Measurements from ENCODE around the gene DDX4.

The DDX4 gene

GRCh38 chr5:55856516-55857246 is 118.8 kb downstream of the DDX4 start:
- CTCF ChIA-PET: no interaction called here
- TF ChIP-seq SUZ12 (IDR thresholded peaks at IDR 0.05): no peak
- no peak for TF ChIP-seq TARDBP (IDR thresholded peaks at IDR 0.05)
- no peak for TF ChIP-seq ELF4 (IDR thresholded peaks at IDR 0.05)
- TF ChIP-seq HDGF (IDR thresholded peaks at IDR 0.05; ENCODE audit: borderline replicate concordance): no peak
- TF ChIP-seq LEF1 (IDR thresholded peaks at IDR 0.05; ENCODE audit: borderline replicate concordance): no peak
- TF ChIP-seq BHLHE40 (IDR thresholded peaks at IDR 0.05; ENCODE audit: borderline replicate concordance): no peak
- TF ChIP-seq NFRKB (IDR thresholded peaks at IDR 0.05): no peak
- no peak for TF ChIP-seq ARNT (IDR thresholded peaks at IDR 0.05)
- TF ChIP-seq ZNF384 (IDR thresholded peaks at IDR 0.05): no peak
- TF ChIP-seq FOXM1 (IDR thresholded peaks at IDR 0.05; ENCODE audit: borderline replicate concordance): no peak
- POLR2A ChIA-PET: no interaction called here
- no peak for DNase-seq (ENCODE audit: extremely low spot score)

- CTCF ChIA-PET: no interaction called here
- DNase-seq (ENCODE audit: extremely low spot score): no peak
- TF ChIP-seq L3MBTL2 (conservative IDR thresholded peaks at IDR 0.05): no peak
- no peak for TF ChIP-seq BHLHE40 (IDR thresholded peaks at IDR 0.05; ENCODE audit: borderline replicate concordance)
- no peak for TF ChIP-seq NFRKB (IDR thresholded peaks at IDR 0.05)
- TF ChIP-seq SUZ12 (IDR thresholded peaks at IDR 0.05): no peak
- TF ChIP-seq, protein P1, sequence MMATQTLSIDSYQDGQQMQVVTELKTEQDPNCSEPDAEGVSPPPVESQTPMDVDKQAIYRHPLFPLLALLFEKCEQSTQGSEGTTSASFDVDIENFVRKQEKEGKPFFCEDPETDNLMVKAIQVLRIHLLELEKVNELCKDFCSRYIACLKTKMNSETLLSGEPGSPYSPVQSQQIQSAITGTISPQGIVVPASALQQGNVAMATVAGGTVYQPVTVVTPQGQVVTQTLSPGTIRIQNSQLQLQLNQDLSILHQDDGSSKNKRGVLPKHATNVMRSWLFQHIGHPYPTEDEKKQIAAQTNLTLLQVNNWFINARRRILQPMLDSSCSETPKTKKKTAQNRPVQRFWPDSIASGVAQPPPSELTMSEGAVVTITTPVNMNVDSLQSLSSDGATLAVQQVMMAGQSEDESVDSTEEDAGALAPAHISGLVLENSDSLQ (IDR thresholded peaks at IDR 0.05): no peak
- TF ChIP-seq CTBP1 (IDR thresholded peaks at IDR 0.05; ENCODE audit: borderline replicate concordance): no peak
- no peak for TF ChIP-seq FOXA1 (IDR thresholded peaks at IDR 0.05)
- TF ChIP-seq FOXK2 (IDR thresholded peaks at IDR 0.05): no peak
- TF ChIP-seq HDGF (IDR thresholded peaks at IDR 0.05; ENCODE audit: borderline replicate concordance): no peak
- TF ChIP-seq ELF4 (IDR thresholded peaks at IDR 0.05): no peak
- no peak for TF ChIP-seq ZNF384 (IDR thresholded peaks at IDR 0.05)
- TF ChIP-seq TARDBP (IDR thresholded peaks at IDR 0.05): no peak
- TF ChIP-seq ARNT (IDR thresholded peaks at IDR 0.05): no peak
- no peak for TF ChIP-seq LEF1 (IDR thresholded peaks at IDR 0.05; ENCODE audit: borderline replicate concordance)
- no peak for TF ChIP-seq SP1 (IDR thresholded peaks at IDR 0.05)
- TF ChIP-seq FOXM1 (IDR thresholded peaks at IDR 0.05; ENCODE audit: borderline replicate concordance): no peak
- POLR2A ChIA-PET: no interaction called here
Measured at GRCh38 chr5:55857247-55857640, 119.4 kb downstream of the DDX4 start.

- CTCF ChIA-PET: no interaction called here
Measured at GRCh38 chr5:55858104-55858503, 120.2 kb downstream of the DDX4 start.

GRCh38 chr5:55860288-55860687 is 122.4 kb downstream of the DDX4 start:
- ChIA-PET POLR2A (no interaction called here), CTCF (no interaction called here)
- no peak for TF ChIP-seq ZNF384 (IDR thresholded peaks at IDR 0.05)
- TF ChIP-seq L3MBTL2 (conservative IDR thresholded peaks at IDR 0.05): no peak
- no peak for TF ChIP-seq BHLHE40 (IDR thresholded peaks at IDR 0.05; ENCODE audit: borderline replicate concordance)
- TF ChIP-seq TARDBP (IDR thresholded peaks at IDR 0.05): no peak
- no peak for TF ChIP-seq ARNT (IDR thresholded peaks at IDR 0.05)
- no peak for TF ChIP-seq CTBP1 (IDR thresholded peaks at IDR 0.05; ENCODE audit: borderline replicate concordance)
- TF ChIP-seq NFRKB (IDR thresholded peaks at IDR 0.05): no peak
- no peak for TF ChIP-seq SP1 (IDR thresholded peaks at IDR 0.05)
- TF ChIP-seq LEF1 (IDR thresholded peaks at IDR 0.05; ENCODE audit: borderline replicate concordance): no peak
- no peak for TF ChIP-seq HDGF (IDR thresholded peaks at IDR 0.05; ENCODE audit: borderline replicate concordance)
- TF ChIP-seq, protein P1 (IDR thresholded peaks at IDR 0.05): no peak
- no peak for TF ChIP-seq FOXA1 (IDR thresholded peaks at IDR 0.05)
- DNase-seq (ENCODE audit: extremely low spot score): no peak

More at GRCh38 chr5:55858104-55858503, 120.2 kb downstream of the DDX4 start:
- TF ChIP-seq HDGF (IDR thresholded peaks at IDR 0.05; ENCODE audit: borderline replicate concordance): no peak
- TF ChIP-seq NFRKB (IDR thresholded peaks at IDR 0.05): no peak
- TF ChIP-seq L3MBTL2 (conservative IDR thresholded peaks at IDR 0.05): no peak
- TF ChIP-seq, protein P1 (IDR thresholded peaks at IDR 0.05): no peak
- no peak for TF ChIP-seq BHLHE40 (IDR thresholded peaks at IDR 0.05; ENCODE audit: borderline replicate concordance)
- TF ChIP-seq FOXA1 (IDR thresholded peaks at IDR 0.05): no peak
- POLR2A ChIA-PET: no interaction called here
- no peak for DNase-seq (ENCODE audit: extremely low spot score)

DNA sequence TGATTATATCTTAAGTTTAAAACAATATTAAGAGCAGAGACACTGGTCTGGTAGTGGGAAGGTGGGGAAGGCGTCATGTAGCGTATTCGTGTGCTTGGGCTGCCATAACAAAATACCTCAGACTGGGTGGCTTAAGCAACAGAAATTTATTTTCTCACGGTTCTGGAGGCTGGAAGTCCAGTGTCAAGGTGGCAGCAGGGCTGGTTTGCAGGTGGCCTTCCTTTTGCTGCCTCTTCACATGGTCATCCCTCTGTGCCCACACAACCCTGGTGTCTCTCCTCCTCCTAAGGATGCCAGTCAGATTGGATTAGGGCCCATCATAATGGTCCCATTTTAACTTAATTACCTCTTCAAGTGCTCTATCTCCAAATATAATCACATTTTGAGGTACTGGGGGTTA is 122.8 kb downstream of the DDX4 start:
- POLR2A ChIA-PET: no interaction called here
- no peak for TF ChIP-seq FOXK2 (IDR thresholded peaks at IDR 0.05)
- no peak for TF ChIP-seq FOXM1 (IDR thresholded peaks at IDR 0.05; ENCODE audit: borderline replicate concordance)
- TF ChIP-seq ELF4 (IDR thresholded peaks at IDR 0.05): no peak
- no peak for TF ChIP-seq SUZ12 (IDR thresholded peaks at IDR 0.05)
- no peak for TF ChIP-seq LEF1 (IDR thresholded peaks at IDR 0.05; ENCODE audit: borderline replicate concordance)
- TF ChIP-seq BHLHE40 (IDR thresholded peaks at IDR 0.05; ENCODE audit: borderline replicate concordance): no peak
- TF ChIP-seq TARDBP (IDR thresholded peaks at IDR 0.05): no peak
- CTCF ChIA-PET: no interaction called here
- no peak for DNase-seq (ENCODE audit: extremely low spot score)

- ChIA-PET CTCF (no interaction called here), POLR2A (no interaction called here)
- no peak for DNase-seq (ENCODE audit: extremely low spot score)
- TF ChIP-seq NFRKB (IDR thresholded peaks at IDR 0.05): no peak
- TF ChIP-seq L3MBTL2 (conservative IDR thresholded peaks at IDR 0.05): no peak
- TF ChIP-seq LEF1 (IDR thresholded peaks at IDR 0.05; ENCODE audit: borderline replicate concordance): no peak
- no peak for TF ChIP-seq HDGF (IDR thresholded peaks at IDR 0.05; ENCODE audit: borderline replicate concordance)
Measured at GRCh38 chr5:55864606-55865541, 127.0 kb downstream of the DDX4 start.
